Measurements from ENCODE around the gene MYO3B. TPM values are rescaled to one million over a fixed set of nuclear protein-coding genes. Genes with fewer than 3 reads are reported as not detected.

The MYO3B gene
- polyA plus RNA-seq, 1 of the 3 experiments (the other 2 are of a cell fraction): not detected

DNA sequence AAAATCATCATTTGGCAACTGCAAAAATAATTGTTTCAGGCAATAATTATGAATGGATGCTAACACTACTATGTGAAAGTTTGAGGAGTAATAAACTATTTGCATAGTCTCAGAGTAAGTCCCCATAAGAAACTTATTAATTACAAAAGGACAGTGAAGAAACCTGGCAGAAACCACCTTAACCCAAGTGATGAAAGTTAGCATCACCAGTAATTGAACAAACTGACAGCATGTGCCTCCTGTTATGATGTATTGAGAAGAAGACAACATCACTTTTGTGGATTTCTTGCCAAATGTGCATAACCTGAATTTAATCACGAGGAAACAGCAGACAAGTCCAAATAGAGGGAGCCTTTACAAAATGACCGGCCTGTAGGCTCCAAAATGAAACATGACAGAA lies 353.9 kb downstream of the MYO3B start:
- WGBS (ENCODE audit: low lambda C conversion rate): 52% methylated on average over 2 of the region's 2 CpGs
- H3K27ac ChIP-seq (ENCODE audit: low read depth in 2 of 2, low read length in 1 of 2): no peak overlapping the region
- no peak overlapping the region for H3K4me3 ChIP-seq (ENCODE audit: low read depth in 2 of 2, low read length in 1 of 2)
- H3K4me2 ChIP-seq: no peak overlapping the region
- H3K79me2 ChIP-seq (ENCODE audit: insufficient read depth): no peaks in the 10 kb centered on the region
- H2AFZ ChIP-seq (ENCODE audit: low read depth): no peak overlapping the region
- no peak overlapping the region for H3K9ac ChIP-seq
- no peaks in the 10 kb centered on the region for H3K36me3 ChIP-seq (replicated peaks in 1 of 2; ENCODE audit: control insufficient read depth in 1 of 2, insufficient read depth in 2 of 2, low read length in 1 of 2)
- H3K4me1 ChIP-seq (ENCODE audit: control insufficient read depth in 1 of 2, insufficient read depth in 2 of 2, low read depth in 1 of 2, low read length in 1 of 2): peaks cover 0 to 11% of the 10 kb centered on the region in 2 experiments; a peak in 2 of 4 replicates
- H4K20me1 ChIP-seq (ENCODE audit: insufficient read depth): no peaks in the 10 kb centered on the region
- POLR2A ChIA-PET: no interaction called here
- H3F3A ChIP-seq (replicated peaks; ENCODE audit: insufficient read depth): no peaks in the 10 kb centered on the region
- no peaks in the 10 kb centered on the region for H3K27me3 ChIP-seq (ENCODE audit: insufficient read depth)
- no peaks in the 10 kb centered on the region for H3K9me2 ChIP-seq
- TF ChIP-seq ELF1 (IDR thresholded peaks at IDR 0.05) (no peak), MEF2A (IDR thresholded peaks at IDR 0.05; ENCODE audit: borderline replicate concordance, low read depth) (no peak), NRF1 (IDR thresholded peaks at IDR 0.05; ENCODE audit: low read depth, low read length) (no peak), MXI1 (IDR thresholded peaks at IDR 0.05; ENCODE audit: low read depth, low read length) (no peak), USF2 (IDR thresholded peaks at IDR 0.05; ENCODE audit: borderline replicate concordance, low read depth, low read length) (no peak), SMC3 (IDR thresholded peaks at IDR 0.05; ENCODE audit: low read depth, low read length) (no peak), RXRA (IDR thresholded peaks at IDR 0.05; ENCODE audit: borderline replicate concordance, low read depth) (no peak), EP300 (IDR thresholded peaks at IDR 0.05; ENCODE audit: borderline replicate concordance in 1 of 2, low read depth in 1 of 2, low read length in 1 of 2) (no peak), GATA2 (CRISPR knock-in tag; IDR thresholded peaks at IDR 0.05) (no peak), RFX5 (IDR thresholded peaks at IDR 0.05; ENCODE audit: low read length) (no peak)
- no peaks in the 10 kb centered on the region for H3K9me3 ChIP-seq
- DNase-seq: no peak
- CTCF ChIA-PET: no interaction called here

DNA sequence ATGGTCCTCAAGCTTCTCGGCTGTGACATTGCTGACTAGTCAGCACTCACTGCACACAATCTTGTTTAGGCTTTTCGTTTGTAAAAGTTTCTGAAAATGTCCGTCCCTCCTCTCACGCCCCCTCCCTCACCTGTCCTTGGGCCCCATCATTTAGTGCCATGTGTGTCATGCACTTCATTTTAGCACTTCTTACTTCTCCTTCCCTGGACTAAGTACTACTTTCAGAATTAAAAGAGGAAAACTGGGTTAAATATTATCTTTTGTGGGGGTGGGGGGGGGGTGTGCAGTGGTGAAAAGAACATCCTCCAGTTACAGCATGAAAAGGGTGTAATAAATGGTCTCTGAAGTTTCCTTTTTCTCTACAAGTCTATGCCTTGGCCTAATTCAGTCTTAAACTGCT lies 355.2 kb downstream of the MYO3B start:
- no peaks in the 10 kb centered on the region for H3K9me2 ChIP-seq
- no peaks in the 10 kb centered on the region for H3K9me3 ChIP-seq
- H3K79me2 ChIP-seq (ENCODE audit: insufficient read depth): no peaks in the 10 kb centered on the region
- H3K9ac ChIP-seq: no peak overlapping the region
- H3K27me3 ChIP-seq (ENCODE audit: insufficient read depth): no peaks in the 10 kb centered on the region
- no peaks in the 10 kb centered on the region for H4K20me1 ChIP-seq (ENCODE audit: insufficient read depth)
- 57% methylated on average over 4 of the region's 4 CpGs for WGBS (ENCODE audit: low lambda C conversion rate)
- ChIA-PET CTCF (no interaction called here), POLR2A (no interaction called here)
- no peak for TF ChIP-seq MXI1 (IDR thresholded peaks at IDR 0.05; ENCODE audit: low read depth, low read length)
- H2AFZ ChIP-seq (ENCODE audit: low read depth): no peak overlapping the region
- H3K36me3 ChIP-seq (replicated peaks in 1 of 2; ENCODE audit: control insufficient read depth in 1 of 2, insufficient read depth in 2 of 2, low read length in 1 of 2): no peaks in the 10 kb centered on the region
- no peak overlapping the region for H3K27ac ChIP-seq (ENCODE audit: low read depth in 2 of 2, low read length in 1 of 2)
- DNase-seq: no peak
- H3K4me1 ChIP-seq (ENCODE audit: control insufficient read depth in 1 of 2, insufficient read depth in 2 of 2, low read depth in 1 of 2, low read length in 1 of 2): peaks cover 0 to 11% of the 10 kb centered on the region in 2 experiments; a peak in 2 of 4 replicates
- no peak overlapping the region for H3K4me2 ChIP-seq
- H3K4me3 ChIP-seq (ENCODE audit: low read depth in 2 of 2, low read length in 1 of 2): no peak overlapping the region
- no peaks in the 10 kb centered on the region for H3F3A ChIP-seq (replicated peaks; ENCODE audit: insufficient read depth)

GRCh38 chr2:170535552-170535951 lies 357.6 kb downstream of the MYO3B start:
- H3K4me3 ChIP-seq (ENCODE audit: low read depth in 2 of 2, low read length in 1 of 2): no peak overlapping the region
- H2AFZ ChIP-seq (ENCODE audit: low read depth): no peak overlapping the region
- H3F3A ChIP-seq (replicated peaks; ENCODE audit: insufficient read depth): no peaks in the 10 kb centered on the region
- H3K9me2 ChIP-seq: no peaks in the 10 kb centered on the region
- no peaks in the 10 kb centered on the region for H3K9me3 ChIP-seq
- H3K79me2 ChIP-seq (ENCODE audit: insufficient read depth): no peaks in the 10 kb centered on the region
- CTCF ChIA-PET: no interaction called here
- H3K4me1 ChIP-seq (ENCODE audit: control insufficient read depth in 1 of 2, insufficient read depth in 2 of 2, low read depth in 1 of 2, low read length in 1 of 2): peaks cover 0 to 4% of the 10 kb centered on the region in 2 experiments; a peak in 2 of 4 replicates
- no peaks in the 10 kb centered on the region for H3K27me3 ChIP-seq (ENCODE audit: insufficient read depth)
- 50% methylated on average over 4 of the region's 4 CpGs for WGBS (ENCODE audit: low lambda C conversion rate)
- no peak overlapping the region for H3K27ac ChIP-seq (ENCODE audit: low read depth in 2 of 2, low read length in 1 of 2)
- no peak for DNase-seq
- H3K4me2 ChIP-seq: no peak overlapping the region
- no peaks in the 10 kb centered on the region for H4K20me1 ChIP-seq (ENCODE audit: insufficient read depth)
- H3K9ac ChIP-seq: no peak overlapping the region
- no peaks in the 10 kb centered on the region for H3K36me3 ChIP-seq (replicated peaks in 1 of 2; ENCODE audit: control insufficient read depth in 1 of 2, insufficient read depth in 2 of 2, low read length in 1 of 2)
- POLR2A ChIA-PET: no interaction called here
- TF ChIP-seq MEF2A (IDR thresholded peaks at IDR 0.05; ENCODE audit: borderline replicate concordance, low read depth) (no peak), EZH2phosphoT487 (IDR thresholded peaks at IDR 0.05; ENCODE audit: borderline replicate concordance, low read depth) (no peak), JUND (IDR thresholded peaks at IDR 0.05) (no peak), MXI1 (IDR thresholded peaks at IDR 0.05; ENCODE audit: low read depth, low read length) (no peak), RCOR1 (IDR thresholded peaks at IDR 0.05; ENCODE audit: low read length) (no peak)
- TF ChIP-seq, protein P1, sequence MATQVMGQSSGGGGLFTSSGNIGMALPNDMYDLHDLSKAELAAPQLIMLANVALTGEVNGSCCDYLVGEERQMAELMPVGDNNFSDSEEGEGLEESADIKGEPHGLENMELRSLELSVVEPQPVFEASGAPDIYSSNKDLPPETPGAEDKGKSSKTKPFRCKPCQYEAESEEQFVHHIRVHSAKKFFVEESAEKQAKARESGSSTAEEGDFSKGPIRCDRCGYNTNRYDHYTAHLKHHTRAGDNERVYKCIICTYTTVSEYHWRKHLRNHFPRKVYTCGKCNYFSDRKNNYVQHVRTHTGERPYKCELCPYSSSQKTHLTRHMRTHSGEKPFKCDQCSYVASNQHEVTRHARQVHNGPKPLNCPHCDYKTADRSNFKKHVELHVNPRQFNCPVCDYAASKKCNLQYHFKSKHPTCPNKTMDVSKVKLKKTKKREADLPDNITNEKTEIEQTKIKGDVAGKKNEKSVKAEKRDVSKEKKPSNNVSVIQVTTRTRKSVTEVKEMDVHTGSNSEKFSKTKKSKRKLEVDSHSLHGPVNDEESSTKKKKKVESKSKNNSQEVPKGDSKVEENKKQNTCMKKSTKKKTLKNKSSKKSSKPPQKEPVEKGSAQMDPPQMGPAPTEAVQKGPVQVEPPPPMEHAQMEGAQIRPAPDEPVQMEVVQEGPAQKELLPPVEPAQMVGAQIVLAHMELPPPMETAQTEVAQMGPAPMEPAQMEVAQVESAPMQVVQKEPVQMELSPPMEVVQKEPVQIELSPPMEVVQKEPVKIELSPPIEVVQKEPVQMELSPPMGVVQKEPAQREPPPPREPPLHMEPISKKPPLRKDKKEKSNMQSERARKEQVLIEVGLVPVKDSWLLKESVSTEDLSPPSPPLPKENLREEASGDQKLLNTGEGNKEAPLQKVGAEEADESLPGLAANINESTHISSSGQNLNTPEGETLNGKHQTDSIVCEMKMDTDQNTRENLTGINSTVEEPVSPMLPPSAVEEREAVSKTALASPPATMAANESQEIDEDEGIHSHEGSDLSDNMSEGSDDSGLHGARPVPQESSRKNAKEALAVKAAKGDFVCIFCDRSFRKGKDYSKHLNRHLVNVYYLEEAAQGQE (IDR thresholded peaks at IDR 0.05; ENCODE audit: low read depth, low read length): no peak
- TF ChIP-seq, protein P2, sequence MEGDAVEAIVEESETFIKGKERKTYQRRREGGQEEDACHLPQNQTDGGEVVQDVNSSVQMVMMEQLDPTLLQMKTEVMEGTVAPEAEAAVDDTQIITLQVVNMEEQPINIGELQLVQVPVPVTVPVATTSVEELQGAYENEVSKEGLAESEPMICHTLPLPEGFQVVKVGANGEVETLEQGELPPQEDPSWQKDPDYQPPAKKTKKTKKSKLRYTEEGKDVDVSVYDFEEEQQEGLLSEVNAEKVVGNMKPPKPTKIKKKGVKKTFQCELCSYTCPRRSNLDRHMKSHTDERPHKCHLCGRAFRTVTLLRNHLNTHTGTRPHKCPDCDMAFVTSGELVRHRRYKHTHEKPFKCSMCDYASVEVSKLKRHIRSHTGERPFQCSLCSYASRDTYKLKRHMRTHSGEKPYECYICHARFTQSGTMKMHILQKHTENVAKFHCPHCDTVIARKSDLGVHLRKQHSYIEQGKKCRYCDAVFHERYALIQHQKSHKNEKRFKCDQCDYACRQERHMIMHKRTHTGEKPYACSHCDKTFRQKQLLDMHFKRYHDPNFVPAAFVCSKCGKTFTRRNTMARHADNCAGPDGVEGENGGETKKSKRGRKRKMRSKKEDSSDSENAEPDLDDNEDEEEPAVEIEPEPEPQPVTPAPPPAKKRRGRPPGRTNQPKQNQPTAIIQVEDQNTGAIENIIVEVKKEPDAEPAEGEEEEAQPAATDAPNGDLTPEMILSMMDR (IDR thresholded peaks at IDR 0.05): no peak

All from SK-N-SH (cell line).